Suprapubic skin (tissue), 3 donors: Measurements from ENCODE around the gene CLASP2.

Experiments
- POLR2AphosphoS5 ChIP-seq, 3 donors: sonication (generic); formaldehyde crosslinking; IDR thresholded peaks; one replicate each; pipeline ENCODE4 v1.6.1; 2017; ENCODE audit warnings: antibody characterized with exemption in 3 of 3
- TF ChIP-seq, protein P1 (sequence below), 2 donors: fragments of 200-600 bp in 1 of 2; fragments of 450-650 bp in 1 of 2; sonication (generic) in 1 of 2; IDR thresholded peaks; one replicate each; pipeline ENCODE4 v1.5.1; 2016 to 2019; ENCODE audit warnings: antibody characterized with exemption in 2 of 2, mild to moderate bottlenecking in 1 of 2, moderate library complexity in 1 of 2

DNA sequence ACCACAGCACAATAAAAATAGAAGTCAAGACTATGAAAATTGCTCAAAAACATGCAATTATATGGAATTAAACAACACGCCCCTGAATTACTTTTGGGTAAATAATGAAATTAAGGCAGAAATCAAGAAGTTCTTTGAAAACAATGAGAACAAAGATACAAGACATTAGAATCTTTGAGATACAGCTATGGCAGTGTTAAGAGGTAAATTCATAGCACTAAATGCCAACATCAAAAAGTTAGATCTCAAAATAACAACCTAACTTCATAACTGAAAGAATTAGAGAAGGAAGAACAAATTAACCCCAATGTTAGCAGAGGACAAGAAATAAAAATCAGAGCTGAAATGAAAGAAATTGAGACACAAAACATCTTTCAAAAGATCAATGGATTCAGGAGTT, 191.3 kb downstream of the CLASP2 start:
- TF ChIP-seq, protein P1, sequence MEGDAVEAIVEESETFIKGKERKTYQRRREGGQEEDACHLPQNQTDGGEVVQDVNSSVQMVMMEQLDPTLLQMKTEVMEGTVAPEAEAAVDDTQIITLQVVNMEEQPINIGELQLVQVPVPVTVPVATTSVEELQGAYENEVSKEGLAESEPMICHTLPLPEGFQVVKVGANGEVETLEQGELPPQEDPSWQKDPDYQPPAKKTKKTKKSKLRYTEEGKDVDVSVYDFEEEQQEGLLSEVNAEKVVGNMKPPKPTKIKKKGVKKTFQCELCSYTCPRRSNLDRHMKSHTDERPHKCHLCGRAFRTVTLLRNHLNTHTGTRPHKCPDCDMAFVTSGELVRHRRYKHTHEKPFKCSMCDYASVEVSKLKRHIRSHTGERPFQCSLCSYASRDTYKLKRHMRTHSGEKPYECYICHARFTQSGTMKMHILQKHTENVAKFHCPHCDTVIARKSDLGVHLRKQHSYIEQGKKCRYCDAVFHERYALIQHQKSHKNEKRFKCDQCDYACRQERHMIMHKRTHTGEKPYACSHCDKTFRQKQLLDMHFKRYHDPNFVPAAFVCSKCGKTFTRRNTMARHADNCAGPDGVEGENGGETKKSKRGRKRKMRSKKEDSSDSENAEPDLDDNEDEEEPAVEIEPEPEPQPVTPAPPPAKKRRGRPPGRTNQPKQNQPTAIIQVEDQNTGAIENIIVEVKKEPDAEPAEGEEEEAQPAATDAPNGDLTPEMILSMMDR (IDR thresholded peaks at IDR 0.05) = no peak
- TF ChIP-seq POLR2AphosphoS5 (IDR thresholded peaks at IDR 0.05) = no peak
